Transverse colon (tissue), 4 donors: ENCODE results near the gene DCLK3.

ENCODE experiments used
- CTCF ChIP-seq, 5 experiments: fragments of 200-600 bp in 3 of 5; fragments of 450-650 bp in 2 of 5; sonication (generic) in 3 of 5; IDR thresholded peaks; 1 replicate in 2 of 5; 2 replicates in 3 of 5; pipeline ENCODE4 v1.5.1; 2016 to 2017; ENCODE audit warnings: antibody characterized with exemption in 5 of 5, inconsistent platforms in 3 of 5, mild to moderate bottlenecking in 2 of 5, moderate library complexity in 1 of 5
- EP300 ChIP-seq: sonication (generic); formaldehyde crosslinking; IDR thresholded peaks from one replicate; pipeline ENCODE4 v1.6.1; 2017; ENCODE audit warnings: antibody characterized with exemption, low read depth
- POLR2A ChIP-seq: fragments of 450-650 bp; IDR thresholded peaks from one replicate; pipeline ENCODE4 v1.6.1; 2016; ENCODE audit warnings: antibody characterized with exemption, mild to moderate bottlenecking, moderate library complexity
- POLR2AphosphoS5 ChIP-seq, 3 donors: sonication (generic); formaldehyde crosslinking; IDR thresholded peaks; one replicate each; pipeline ENCODE4 v1.6.1; 2016; ENCODE audit warnings: antibody characterized with exemption in 3 of 3

GRCh38 chr3:36674816-36675215 is 89.5 kb downstream of the DCLK3 start:
- TF ChIP-seq CTCF (IDR thresholded peaks at IDR 0.05) (no peak), POLR2A (no peak), POLR2AphosphoS5 (IDR thresholded peaks at IDR 0.05) (no peak), EP300 (no peak)
